HEK293 (cell line): Measurements from ENCODE around the gene HNF1B.

Source experiments
- GLI4 ChIP-seq: fragments of 450-650 bp; formaldehyde crosslinking; IDR thresholded peaks from 2 replicates; pipeline ENCODE4 v1.5.1; 2016; ENCODE audit warnings: missing biosample characterization, missing genetic modification characterization
- REST ChIP-seq: fragments of 450-650 bp; formaldehyde crosslinking; IDR thresholded peaks from 2 replicates; pipeline ENCODE4 v1.5.1; 2016; ENCODE audit warnings: missing biosample characterization, missing genetic modification characterization
- YY1 ChIP-seq: fragments of 450-650 bp; formaldehyde crosslinking; IDR thresholded peaks from 2 replicates; pipeline ENCODE4 v1.5.1; 2018; ENCODE audit warnings: missing biosample characterization, missing genetic modification characterization
- ZBTB11 ChIP-seq: fragments of 450-650 bp; formaldehyde crosslinking; conservative IDR thresholded peaks from 2 replicates; pipeline ENCODE4 v1.5.1; 2016; ENCODE audit warnings: low read depth, missing biosample characterization, missing genetic modification characterization
- ZBTB17 ChIP-seq: fragments of 450-650 bp; formaldehyde crosslinking; IDR thresholded peaks from 2 replicates; pipeline ENCODE4 v1.5.1; 2016; ENCODE audit warnings: missing biosample characterization, missing genetic modification characterization
- ZNF114 ChIP-seq: fragments of 450-650 bp; formaldehyde crosslinking; IDR thresholded peaks from 2 replicates; pipeline ENCODE4 v1.5.0; 2017; ENCODE audit warnings: missing biosample characterization, missing genetic modification characterization
- ZNF121 ChIP-seq: fragments of 450-650 bp; formaldehyde crosslinking; IDR thresholded peaks from 2 replicates; pipeline ENCODE4 v1.5.1; 2016; ENCODE audit warnings: missing biosample characterization, missing genetic modification characterization
- ZNF274 ChIP-seq, 2 experiments: fragments of 200-500 bp in 1 of 2; fragments of 450-650 bp in 1 of 2; sonication (Bioruptor generic) in 1 of 2; formaldehyde crosslinking in 1 of 2; IDR thresholded peaks; 2 replicates each; pipeline versions ENCODE4 v1.5.1 to v1.6.1; 2014 to 2016; ENCODE audit warnings: borderline replicate concordance in 1 of 2, inconsistent platforms in 1 of 2, low read length in 1 of 2, missing biosample characterization in 1 of 2, missing genetic modification characterization in 1 of 2
- ZNF518A ChIP-seq: fragments of 450-650 bp; formaldehyde crosslinking; conservative IDR thresholded peaks from 2 replicates; pipeline ENCODE4 v1.5.1; 2016; ENCODE audit warnings: low read depth, missing biosample characterization, missing genetic modification characterization
- ZNF610 ChIP-seq: fragments of 450-650 bp; formaldehyde crosslinking; IDR thresholded peaks from 2 replicates; pipeline ENCODE4 v1.5.1; 2016; ENCODE audit warnings: missing biosample characterization, missing genetic modification characterization, borderline replicate concordance
- ZNF639 ChIP-seq: fragments of 450-650 bp; formaldehyde crosslinking; IDR thresholded peaks from 2 replicates; pipeline ENCODE4 v1.5.1; 2016; ENCODE audit warnings: missing biosample characterization, missing genetic modification characterization
- ZNF692 ChIP-seq: fragments of 450-650 bp; formaldehyde crosslinking; IDR thresholded peaks from 2 replicates; pipeline ENCODE4 v1.5.1; 2016; ENCODE audit warnings: missing biosample characterization, missing genetic modification characterization
- TF ChIP-seq, protein P1 (sequence below): fragments of 450-650 bp; formaldehyde crosslinking; IDR thresholded peaks from 2 replicates; pipeline ENCODE4 v1.5.1; 2016; ENCODE audit warnings: missing biosample characterization, missing genetic modification characterization
- TF ChIP-seq, protein P2 (sequence below): fragments of 450-650 bp; formaldehyde crosslinking; IDR thresholded peaks from 2 replicates; pipeline ENCODE4 v1.5.1; 2016; ENCODE audit warnings: missing biosample characterization, missing genetic modification characterization, low read depth

GRCh38 chr17:37779554-37779953 is 34.7 kb upstream of the HNF1B start:
- TF ChIP-seq YY1 (tag by site-specific recombination) (no peak), ZNF121 (tag by site-specific recombination) (no peak), ZBTB11 (no peak), ZNF274 (IDR thresholded peaks at IDR 0.05; ENCODE audit: low read length) (no peak), ZNF274 (tag by site-specific recombination; IDR thresholded peaks at IDR 0.05; ENCODE audit: borderline replicate concordance) (no peak), ZNF114 (tag by site-specific recombination) (no peak), GLI4 (no peak), ZNF518A (tag by site-specific recombination) (no peak), REST (tag by site-specific recombination) (no peak), ZNF692 (tag by site-specific recombination) (no peak), ZNF639 (tag by site-specific recombination) (no peak), ZBTB17 (tag by site-specific recombination) (no peak), ZNF610 (tag by site-specific recombination) (no peak)
- TF ChIP-seq, protein P1, sequence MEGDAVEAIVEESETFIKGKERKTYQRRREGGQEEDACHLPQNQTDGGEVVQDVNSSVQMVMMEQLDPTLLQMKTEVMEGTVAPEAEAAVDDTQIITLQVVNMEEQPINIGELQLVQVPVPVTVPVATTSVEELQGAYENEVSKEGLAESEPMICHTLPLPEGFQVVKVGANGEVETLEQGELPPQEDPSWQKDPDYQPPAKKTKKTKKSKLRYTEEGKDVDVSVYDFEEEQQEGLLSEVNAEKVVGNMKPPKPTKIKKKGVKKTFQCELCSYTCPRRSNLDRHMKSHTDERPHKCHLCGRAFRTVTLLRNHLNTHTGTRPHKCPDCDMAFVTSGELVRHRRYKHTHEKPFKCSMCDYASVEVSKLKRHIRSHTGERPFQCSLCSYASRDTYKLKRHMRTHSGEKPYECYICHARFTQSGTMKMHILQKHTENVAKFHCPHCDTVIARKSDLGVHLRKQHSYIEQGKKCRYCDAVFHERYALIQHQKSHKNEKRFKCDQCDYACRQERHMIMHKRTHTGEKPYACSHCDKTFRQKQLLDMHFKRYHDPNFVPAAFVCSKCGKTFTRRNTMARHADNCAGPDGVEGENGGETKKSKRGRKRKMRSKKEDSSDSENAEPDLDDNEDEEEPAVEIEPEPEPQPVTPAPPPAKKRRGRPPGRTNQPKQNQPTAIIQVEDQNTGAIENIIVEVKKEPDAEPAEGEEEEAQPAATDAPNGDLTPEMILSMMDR = no peak
- TF ChIP-seq, protein P2, sequence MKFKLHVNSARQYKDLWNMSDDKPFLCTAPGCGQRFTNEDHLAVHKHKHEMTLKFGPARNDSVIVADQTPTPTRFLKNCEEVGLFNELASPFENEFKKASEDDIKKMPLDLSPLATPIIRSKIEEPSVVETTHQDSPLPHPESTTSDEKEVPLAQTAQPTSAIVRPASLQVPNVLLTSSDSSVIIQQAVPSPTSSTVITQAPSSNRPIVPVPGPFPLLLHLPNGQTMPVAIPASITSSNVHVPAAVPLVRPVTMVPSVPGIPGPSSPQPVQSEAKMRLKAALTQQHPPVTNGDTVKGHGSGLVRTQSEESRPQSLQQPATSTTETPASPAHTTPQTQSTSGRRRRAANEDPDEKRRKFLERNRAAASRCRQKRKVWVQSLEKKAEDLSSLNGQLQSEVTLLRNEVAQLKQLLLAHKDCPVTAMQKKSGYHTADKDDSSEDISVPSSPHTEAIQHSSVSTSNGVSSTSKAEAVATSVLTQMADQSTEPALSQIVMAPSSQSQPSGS (tag by site-specific recombination) = no peak
